ENCODE data around the gene PPP1CC.
"Not testable (repeated sequence)": the region's sequence is repeated elsewhere in the genome, so short reads cannot be mapped to it uniquely, and the experiment has no call there.

PPP1CC gene

GRCh38 chr12:110766311-110767154, 23.8 kb upstream of the PPP1CC start:
- no peak overlapping the region for H3K27ac ChIP-seq
- TF ChIP-seq CTCF (conservative IDR thresholded peaks at IDR 0.05): no peak

GRCh38 chr12:110765572-110765971, 22.9 kb upstream of the PPP1CC start:
- not testable (repeated sequence) for H3K27ac ChIP-seq

- H3K27ac ChIP-seq: no peak overlapping the region
- TF ChIP-seq CTCF (conservative IDR thresholded peaks at IDR 0.05): no peak
These were observed 22.4 kb upstream of the PPP1CC start for GRCh38 chr12:110765111-110765510.

GRCh38 chr12:110763583-110763982, 20.9 kb upstream of the PPP1CC start:
- TF ChIP-seq CTCF (conservative IDR thresholded peaks at IDR 0.05): no peak
- H3K27ac ChIP-seq: no peak overlapping the region

- no peak overlapping the region for H3K27ac ChIP-seq
- TF ChIP-seq CTCF (conservative IDR thresholded peaks at IDR 0.05): no peak
These were observed 20.2 kb upstream of the PPP1CC start for GRCh38 chr12:110762891-110763290.

- TF ChIP-seq CTCF (conservative IDR thresholded peaks at IDR 0.05): no peak
- H3K27ac ChIP-seq: no peak overlapping the region
These were observed 17.5 kb upstream of the PPP1CC start for GRCh38 chr12:110760204-110760609.

- H3K27ac ChIP-seq: no peak overlapping the region
- TF ChIP-seq CTCF (conservative IDR thresholded peaks at IDR 0.05): no peak
These were observed 16.2 kb upstream of the PPP1CC start for GRCh38 chr12:110758922-110759321.

- H3K27ac ChIP-seq: no peak overlapping the region
- TF ChIP-seq CTCF (conservative IDR thresholded peaks at IDR 0.05): no peak
These were observed 13.9 kb upstream of the PPP1CC start for GRCh38 chr12:110756611-110757010.
